DMS114 treated with DMSO at 0.1 percent for 48 hours (cell line): ENCODE measurements around the gene SLC9A5.

Experiments used
- DNase-seq: peaks from one replicate; lab custom pipeline; 2025; ENCODE audit not compliant: unreplicated experiment; lab: John Stamatoyannopoulos, UW

SLC9A5 gene

DNA sequence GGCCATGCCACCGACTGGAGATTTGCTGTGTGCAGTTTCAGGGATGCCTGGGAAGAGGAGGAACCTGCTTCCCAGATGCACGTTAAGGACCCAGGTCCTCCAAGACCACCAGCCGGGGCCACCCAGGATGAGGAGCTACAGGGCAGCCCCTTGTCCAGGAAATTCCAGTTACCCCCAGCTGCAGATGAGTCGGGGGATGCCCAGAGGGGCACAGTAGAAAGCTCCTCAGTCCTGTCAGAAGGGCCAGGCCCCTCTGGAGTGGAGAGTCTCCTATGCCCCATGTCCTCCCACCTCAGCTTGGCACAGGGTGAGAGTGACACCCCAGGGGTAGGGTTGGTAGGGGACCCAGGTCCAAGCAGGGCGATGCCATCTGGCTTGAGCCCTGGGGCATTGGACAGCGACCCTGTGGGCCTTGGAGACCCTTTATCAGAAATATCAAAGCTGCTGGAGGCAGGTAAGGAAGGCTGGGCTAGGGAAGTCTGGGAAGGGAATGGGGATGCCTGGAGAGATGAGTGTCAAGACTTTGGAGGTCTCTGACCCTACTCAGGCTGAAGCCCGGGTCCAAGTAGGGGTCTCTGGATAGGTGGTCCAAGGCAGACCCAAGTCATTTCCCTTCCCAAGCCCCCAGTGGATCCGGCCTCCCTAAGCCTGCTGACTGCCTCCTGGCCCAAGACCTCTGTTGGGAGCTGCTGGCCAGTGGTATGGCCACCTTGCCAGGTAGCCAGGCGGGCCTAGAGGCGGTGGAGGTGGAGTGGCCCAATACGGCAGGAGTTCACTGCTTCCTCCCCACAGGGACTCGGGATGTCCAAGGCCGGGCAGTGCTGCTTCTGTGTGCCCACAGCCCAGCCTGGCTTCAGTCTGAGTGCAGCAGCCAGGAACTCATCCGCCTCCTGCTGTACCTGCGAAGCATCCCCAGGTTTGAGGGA lies 31.6 kb downstream of the SLC9A5 start:
- no peak for DNase-seq

DNA sequence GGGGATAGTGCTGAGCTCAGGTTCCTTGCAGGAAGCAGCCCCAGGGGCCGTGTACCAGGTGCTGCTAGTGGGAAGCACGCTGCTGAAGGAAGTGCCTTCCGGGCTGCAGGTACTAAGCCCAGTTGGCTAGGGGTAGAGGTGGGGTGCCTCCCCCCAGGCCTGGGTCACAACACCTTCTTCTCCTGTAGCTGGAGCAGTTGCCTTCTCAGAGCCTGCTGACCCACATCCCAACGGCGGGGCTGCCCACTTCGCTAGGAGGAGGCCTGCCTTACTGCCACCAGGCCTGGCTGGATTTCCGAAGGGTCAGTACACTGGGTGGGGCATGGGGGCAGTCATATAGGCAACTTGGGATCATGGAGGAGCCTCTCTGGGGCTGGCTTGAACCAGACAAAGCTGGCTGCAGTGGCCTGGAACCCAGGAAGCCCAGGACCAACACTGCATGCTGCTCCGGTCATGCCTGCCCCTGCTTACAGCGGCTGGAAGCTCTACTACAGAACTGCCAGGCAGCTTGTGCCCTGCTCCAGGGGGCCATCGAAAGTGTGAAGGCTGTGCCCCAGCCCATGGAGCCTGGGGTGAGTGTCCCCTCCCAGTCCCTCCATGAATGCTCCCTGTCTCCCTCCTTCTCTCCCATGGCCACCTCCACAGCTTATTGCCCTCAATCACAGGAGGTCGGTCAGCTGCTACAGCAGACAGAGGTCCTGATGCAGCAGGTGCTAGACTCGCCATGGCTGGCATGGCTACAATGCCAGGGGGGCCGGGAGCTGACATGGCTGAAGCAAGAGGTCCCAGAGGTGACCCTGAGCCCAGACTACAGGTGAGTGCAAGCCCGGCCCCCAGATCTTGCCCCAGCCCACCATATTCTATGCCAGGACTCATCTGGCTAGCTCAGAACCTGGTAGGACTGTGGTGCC lies 33.0 kb downstream of the SLC9A5 start:
- DNase-seq, result no peak

DNA sequence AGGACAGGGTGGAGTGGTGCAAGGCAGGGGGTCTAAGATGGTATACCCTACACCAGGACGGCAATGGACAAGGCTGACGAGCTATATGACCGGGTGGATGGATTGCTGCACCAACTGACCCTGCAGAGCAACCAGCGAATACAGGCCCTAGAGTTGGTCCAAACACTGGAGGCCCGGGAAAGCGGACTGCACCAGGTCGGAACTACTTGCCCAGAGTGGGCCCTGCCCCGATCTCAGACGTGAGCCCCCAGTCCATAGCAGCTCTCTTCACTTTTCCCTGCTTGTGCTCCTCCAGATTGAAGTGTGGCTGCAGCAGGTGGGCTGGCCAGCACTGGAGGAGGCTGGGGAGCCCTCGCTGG lies 33.6 kb downstream of the SLC9A5 start:
- DNase-seq, result no peak

DNA sequence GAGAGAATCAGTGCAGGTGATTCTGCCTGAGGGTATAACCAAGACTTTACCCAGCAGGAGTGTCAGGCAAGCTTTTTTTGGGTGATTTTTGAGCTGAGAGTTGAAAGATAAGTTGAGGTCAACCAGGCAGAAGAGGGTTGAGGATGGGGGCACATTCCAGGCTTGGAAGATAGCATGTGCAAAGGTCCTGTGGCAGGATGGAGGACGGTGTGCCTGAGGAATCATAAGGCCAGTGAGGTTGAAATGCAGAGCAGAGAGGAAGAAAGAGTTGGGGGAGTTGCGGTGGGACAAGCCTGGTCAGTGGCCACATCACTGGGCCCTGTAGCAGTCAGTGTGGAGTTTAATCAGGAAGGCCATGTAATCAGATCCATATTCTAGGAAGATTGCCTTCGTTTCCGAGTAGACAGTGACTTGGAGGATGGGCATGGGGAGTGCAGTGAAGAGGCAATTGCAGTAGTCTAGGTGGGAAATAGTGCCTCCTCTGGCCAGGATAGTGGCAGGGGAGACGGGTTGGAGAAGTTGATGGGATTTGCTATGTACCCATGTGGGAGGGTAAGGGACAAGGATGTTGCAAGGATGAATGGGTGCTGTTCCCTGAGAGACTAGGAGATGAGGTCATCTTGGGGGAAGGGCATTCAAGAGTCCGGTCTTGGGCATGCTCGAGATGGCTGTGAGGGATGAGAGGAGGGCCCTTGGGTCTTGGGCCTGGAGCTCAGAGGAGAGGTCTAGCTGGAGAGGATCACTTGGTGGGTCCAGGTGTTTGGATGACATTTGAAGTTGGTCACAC lies 34.5 kb downstream of the SLC9A5 start:
- no peak for DNase-seq

DNA sequence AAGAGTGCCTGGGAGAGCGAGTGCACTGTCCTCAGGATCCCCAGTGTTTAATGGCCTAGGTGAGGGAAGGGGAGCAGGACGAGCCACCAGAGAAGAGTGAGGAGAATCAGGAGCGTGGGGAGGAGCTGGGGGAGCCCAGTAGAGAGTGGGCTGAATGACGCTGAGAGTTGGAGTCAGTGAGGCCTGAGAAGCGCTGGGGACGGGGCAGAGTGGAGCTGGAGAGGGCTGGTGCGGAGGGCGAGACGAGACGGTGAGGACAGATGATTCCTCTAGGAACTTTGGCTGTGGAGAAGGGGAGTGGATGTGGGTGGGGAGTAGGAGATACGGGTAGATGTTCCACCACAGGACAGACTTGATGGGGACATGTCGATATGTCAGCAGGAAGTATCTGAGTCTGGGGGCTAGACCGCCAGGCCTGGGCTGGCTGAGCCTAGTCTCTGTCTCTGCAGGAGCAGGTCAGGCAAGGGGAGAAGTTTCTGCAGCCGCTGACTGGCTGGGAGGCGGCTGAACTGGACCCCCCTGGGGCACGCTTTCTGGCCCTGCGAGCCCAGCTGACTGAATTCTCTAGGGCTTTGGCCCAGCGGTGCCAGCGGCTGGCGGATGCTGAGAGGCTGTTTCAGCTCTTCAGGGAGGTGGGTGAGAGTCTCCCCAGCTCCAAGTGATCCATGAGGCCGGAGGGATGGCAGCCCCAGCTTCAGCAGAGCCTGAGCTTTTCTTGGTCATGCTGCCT lies 35.2 kb downstream of the SLC9A5 start:
- DNase-seq, result no peak

DNA sequence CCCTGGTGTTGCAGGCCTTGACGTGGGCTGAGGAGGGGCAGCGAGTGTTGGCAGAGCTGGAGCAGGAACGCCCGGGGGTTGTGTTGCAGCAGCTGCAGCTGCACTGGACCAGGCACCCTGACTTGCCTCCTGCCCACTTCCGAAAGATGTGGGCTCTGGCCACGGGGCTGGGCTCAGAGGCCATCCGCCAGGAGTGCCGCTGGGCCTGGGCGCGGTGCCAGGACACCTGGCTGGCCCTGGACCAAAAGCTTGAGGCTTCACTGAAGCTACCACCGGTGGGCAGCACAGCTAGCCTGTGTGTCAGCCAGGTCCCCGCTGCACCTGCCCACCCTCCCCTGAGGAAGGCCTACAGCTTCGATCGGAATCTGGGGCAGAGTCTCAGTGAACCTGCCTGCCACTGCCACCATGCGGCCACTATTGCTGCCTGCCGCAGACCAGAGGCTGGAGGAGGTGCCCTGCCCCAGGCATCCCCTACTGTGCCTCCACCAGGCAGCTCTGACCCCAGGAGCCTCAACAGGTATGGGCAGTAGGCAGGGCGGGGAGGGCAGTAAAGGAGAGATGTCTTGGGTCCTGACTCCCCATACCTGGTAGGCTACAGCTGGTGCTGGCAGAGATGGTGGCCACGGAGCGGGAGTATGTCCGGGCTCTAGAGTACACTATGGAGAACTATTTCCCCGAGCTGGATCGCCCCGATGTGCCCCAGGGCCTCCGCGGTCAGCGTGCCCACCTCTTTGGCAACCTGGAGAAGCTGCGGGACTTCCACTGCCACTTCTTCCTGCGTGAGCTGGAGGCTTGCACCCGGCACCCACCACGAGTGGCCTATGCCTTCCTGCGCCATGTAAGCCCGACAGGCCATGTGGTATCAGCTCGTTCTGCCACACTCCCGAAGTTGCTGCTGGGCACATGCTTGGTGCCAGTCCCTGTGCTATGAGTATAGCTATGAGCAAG lies 36.2 kb downstream of the SLC9A5 start:
- peak; percentile 10 for DNase-seq

DNA sequence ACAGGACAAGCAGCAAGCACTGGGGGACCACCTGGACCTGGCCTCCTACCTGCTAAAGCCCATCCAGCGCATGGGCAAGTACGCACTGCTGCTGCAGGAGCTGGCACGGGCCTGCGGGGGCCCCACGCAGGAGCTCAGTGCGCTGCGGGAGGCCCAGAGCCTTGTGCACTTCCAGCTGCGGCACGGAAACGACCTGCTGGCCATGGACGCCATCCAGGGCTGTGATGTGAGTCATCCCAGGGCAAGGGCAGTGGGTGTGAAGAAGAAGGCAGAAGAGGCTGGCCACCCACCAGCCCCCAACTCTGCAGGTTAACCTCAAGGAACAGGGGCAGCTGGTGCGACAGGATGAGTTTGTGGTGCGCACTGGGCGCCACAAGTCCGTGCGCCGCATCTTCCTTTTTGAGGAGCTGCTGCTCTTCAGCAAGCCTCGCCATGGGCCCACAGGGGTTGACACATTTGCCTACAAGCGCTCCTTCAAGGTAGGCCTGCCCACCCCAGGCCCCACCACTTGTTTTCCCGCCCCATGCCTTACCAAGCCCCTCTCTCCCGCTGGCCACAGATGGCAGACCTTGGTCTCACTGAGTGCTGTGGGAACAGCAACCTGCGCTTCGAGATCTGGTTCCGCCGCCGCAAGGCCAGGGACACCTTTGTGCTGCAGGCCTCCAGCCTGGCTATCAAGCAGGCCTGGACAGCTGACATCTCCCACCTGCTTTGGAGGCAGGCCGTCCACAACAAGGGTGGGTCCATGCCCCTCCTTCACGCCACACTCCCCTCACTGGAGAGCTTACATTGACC lies 37.9 kb downstream of the SLC9A5 start:
- DNase-seq, result no peak

DNA sequence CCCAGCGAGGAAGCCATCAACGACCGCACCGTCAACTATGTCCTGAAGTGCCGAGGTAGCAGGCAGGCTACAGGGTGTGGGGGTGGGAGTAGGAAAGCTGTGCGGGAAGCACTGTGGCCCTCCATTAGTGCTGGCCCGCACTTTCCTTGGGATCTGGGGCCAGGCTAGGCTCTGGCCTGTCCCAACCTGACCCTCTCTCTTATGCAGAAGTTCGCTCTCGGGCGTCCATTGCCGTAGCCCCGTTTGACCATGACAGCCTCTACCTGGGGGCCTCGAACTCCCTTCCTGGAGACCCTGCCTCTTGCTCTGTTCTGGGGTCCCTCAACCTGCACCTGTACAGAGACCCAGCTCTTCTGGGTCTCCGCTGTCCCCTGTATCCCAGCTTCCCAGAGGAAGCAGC lies 39.2 kb downstream of the SLC9A5 start:
- no peak for DNase-seq

DNA sequence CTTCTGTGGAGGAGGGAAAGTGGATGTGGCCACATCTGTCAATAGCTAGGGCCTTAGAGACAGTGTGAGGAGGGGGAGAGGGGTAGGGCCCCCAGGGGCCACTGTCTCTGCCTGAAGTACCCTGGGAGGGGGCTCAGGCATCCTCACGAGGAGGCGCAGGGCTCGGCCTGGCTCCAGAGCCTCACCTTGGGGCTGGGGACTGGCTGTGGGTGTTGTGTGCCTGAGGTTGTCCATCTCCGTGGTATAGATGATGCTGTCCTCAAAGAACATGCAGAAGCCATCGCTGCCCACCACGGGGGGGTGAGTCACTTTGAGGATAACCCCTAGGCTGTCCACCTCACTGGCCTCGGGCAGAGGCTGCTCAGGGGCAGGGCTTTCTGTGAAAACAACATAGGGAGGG lies 42.7 kb downstream of the SLC9A5 start:
- DNase-seq, result no peak

DNA sequence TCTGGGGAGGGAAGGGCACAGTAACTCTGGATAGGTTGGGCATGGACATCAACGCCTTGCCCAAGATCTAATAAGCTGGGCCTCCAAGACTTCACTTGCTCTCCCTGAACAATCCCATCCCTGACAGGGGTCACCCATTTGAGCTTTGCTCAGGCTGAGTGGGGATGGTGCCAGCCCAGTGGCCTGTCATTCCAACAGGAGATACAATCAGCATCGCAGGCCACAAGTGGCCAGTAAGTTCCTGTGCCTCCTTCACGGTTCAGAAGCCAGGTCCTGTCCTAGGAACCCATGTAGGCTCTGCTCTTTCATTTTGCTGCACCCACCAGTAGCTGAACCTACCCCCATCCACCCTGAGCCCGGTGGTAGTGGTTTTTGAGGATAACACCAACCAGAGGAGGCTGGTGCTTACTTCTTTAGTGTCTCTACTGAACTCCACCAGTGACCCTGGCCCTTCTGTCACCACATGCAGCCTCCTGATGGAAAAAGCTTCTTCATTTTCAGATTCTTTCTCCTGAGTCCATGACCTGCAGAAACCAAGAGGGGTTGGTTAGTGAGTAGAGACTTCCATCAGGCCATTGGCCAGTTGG lies 45.5 kb downstream of the SLC9A5 start:
- DNase-seq, result no peak

DNA sequence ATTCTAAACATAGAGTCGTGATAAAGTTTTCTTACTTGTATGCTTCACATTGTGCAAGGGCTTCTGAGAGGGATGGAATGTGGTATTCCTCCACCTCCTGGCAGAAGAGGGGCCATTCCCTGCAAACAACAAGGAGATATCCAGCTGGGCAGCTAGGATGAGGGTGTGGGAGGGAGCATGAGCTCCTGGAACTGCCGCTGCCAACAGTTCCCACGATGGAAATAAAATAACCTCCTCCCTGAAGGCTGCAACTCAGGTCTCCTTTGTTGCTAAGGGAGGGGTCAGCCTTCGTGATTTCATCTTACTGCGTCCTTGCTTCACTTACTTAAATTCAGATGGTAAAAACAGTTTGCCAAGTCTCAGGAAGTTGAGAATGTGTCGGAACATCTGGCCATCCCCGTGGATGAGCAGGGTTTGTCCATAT lies 46.2 kb downstream of the SLC9A5 start:
- DNase-seq, result no peak

DNA sequence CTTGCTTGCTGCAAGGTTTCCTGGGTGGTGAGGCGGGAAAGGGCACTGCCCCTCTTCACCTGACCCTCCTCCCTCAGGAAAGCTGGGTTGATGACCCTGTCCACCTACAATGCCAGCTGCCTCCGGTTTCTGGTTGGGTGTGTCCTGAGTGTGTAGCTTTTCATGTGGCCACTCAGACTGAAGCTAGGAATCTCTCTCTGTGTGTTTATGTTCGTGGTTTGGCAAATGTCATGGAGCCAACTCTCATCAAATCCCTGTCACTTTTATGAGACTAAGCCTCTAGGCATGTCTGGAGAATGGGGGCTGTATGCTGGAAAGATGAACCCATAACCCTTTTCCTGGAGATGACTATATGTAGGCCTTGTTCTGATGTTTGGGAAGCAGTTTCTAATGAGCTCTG lies 47.6 kb downstream of the SLC9A5 start:
- DNase-seq, result no peak

DNA sequence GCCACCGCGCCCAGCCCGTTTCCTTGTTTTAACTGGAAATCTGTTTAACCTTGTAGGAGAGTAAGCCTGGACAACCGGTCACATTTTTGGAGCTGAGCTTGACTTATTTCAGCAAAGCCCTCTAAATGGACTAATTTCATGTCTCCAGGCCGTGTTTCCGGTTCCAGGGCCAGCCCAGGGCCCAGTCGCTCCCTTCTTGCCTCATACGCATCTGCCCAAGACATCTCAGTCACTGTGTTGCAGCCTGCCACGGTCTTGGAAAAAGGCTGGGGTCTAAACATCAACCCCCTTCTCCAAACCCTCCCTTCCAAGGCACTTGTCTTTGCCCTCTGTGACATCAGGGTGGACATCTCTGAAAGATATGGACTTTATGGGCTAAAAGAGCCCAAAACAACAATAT lies 49.5 kb downstream of the SLC9A5 start:
- no peak for DNase-seq

DNA sequence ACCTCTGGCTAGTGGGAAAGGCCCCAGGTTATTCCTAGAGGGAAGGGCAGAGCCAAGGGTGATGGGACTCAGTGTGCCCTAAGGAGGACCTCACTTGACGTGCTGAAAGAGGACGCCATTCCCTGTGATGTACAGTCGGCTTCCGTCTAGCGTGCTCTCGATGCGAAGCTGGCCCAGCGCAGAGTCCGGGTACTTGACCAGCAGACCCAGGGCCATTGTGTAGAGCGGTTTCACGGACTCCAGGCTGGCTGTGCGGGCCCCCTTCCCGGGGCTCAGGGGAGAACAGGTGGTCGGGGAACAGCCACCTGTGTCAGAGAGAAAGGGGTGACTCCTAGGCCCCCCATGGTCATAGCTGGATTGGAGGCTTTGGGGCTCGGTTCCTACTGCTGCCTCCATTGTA lies 50.5 kb downstream of the SLC9A5 start:
- no peak for DNase-seq

DNA sequence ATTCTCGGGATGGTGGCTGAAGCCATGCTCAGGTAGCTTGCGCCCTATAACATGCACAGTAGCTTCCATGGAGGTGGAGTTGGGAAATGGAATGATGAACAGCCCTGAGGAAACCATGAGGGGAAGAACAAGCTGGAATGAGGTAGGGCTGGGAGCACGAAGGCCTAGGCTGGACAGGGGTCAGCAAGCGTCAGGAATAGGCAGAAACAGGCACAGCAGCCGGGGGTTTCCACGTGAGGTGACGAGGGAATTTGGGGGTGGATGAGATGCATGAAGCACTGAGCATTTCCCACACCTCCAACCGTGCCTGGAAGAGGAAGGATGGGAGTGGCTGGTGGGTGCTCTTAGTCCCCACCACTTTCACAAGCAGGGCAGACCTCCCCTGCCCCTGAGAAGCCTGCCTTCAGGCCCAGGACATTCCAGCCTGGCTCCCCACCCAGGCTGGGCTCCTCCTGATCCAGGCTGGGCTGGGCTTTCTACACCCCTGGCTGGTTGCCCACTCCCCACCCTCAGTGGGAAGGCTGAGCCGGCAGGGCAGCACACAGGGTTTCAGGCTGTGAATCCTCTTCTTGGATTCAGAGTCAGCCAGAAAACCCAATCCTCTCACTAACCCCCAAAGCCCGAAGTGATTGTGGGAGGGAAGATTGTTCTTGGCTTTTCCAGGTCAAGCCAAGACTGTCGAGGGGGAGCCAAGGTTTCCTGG lies 52.5 kb downstream of the SLC9A5 start:
- DNase-seq, result no peak

DNA sequence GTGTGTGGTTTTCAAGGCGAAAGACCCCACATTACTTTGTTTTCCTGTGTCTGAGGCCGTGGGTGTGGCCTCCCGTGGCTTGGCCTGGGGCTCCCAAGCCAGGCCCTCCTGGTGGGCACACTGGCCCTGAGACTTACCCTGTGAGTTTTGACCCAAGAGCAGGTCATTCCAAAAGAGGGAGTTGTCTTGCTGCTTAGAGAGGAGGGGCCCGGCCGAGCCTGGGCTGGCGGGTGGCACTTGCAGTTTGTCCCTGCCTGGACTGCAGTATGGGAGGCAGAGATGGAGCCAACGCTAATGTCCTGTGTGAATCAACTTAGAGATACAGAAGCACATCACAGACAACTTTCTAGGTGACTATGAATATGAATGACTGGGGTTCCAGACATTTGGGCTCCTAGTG lies 53.3 kb downstream of the SLC9A5 start:
- no peak for DNase-seq

DNA sequence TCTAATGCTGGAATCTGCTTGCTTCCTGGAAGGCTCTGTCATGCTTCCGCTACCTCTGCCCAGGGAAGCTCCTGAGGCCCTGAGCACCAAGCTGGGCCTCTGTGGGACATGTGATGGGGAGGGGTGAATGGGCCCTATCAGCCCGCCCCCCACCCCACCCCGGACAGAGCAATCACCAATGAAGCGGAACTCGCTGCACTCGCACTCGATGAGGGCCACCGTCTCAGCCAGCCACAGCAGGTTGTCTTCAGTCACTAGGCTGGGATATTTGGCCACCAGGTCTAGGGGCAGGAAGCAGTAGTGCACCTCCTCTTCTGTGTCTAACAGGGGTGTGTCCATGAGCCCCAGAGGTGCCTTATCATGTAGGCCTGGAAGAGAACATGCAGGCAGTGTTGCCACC lies 54.2 kb downstream of the SLC9A5 start:
- DNase-seq, result no peak

DNA sequence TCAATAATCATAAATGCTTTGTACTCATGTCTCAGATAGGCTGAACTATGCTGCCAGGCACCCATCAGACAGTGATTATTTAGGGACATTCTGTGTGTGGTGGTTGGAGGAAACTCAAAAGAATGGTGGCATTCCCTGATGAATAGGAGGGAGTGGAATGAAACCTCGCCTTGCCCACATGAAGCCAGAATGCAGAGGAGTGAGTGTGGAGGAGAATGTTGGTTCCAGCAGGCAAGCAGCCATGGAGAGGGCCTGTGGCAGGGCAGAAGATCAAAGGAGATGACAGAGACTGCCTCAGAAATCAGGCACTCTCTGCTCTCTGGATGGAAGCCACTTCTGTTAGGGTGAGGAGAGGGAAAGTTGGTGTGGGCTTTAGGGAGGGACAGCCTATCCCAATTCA lies 55.2 kb downstream of the SLC9A5 start:
- DNase-seq, result no peak
